Endothelial cell of umbilical vein (primary cell): ENCODE data around the gene DLG5. TPM values are rescaled to one million over a fixed set of nuclear protein-coding genes. Genes with fewer than 3 reads are reported as not detected.

Experiments
- BruUV-seq: library from RNA; stranded (reverse); fragments of 400-500 nt; replicated peaks from 2 replicates; lab custom pipeline; 2021; lab: Mats Ljungman, UMichigan
- CTCF ChIA-PET: fragments of 300-600, 350-600 bp; sonication (Branson Sonifier 250); formaldehyde crosslinking; loops from one replicate; lab custom pipeline; 2021; ENCODE audit warnings: antibody characterized with exemption, inconsistent platforms; lab: Charles Lee
- POLR2A ChIA-PET: fragments of 300-600, 350-600 bp; sonication (Branson Sonifier 250); formaldehyde crosslinking; loops from one replicate; lab custom pipeline; 2021; ENCODE audit warnings: antibody characterized with exemption, inconsistent platforms; lab: Charles Lee
- DNase-seq: peaks from one replicate; pipeline ENCODE4 v3.0.0-alpha.2; 2011; ENCODE audit warnings: low read depth, low spot score
- FAIRE-seq: peaks from 2 replicates; lab custom pipeline; 2011; peaks lifted over from hg19 to GRCh38; lab: Jason Lieb, UNC
- H2AFZ ChIP-seq: 2 replicates; pipeline ENCODE4 v1.6.0; 2012; ENCODE audit warnings: low read depth, low read length, control low read depth, inconsistent platforms
- H3K27ac ChIP-seq: 2 replicates; pipeline ENCODE4 v1.5.1; 2011; ENCODE audit warnings: low read depth, mild to moderate bottlenecking, control low read depth, low read length, moderate library complexity; ENCODE audit not compliant: insufficient read depth
- H3K27me3 ChIP-seq, 2 experiments: 2 replicates each; pipeline versions ENCODE4 v1.6.0 to v1.6.1; 2011; ENCODE audit warnings: low read length in 2 of 2, mixed read lengths in 1 of 2; ENCODE audit not compliant: control insufficient read depth in 2 of 2, insufficient read depth in 2 of 2
- H3K36me3 ChIP-seq, 2 experiments: 2 replicates in 1 of 2; 3 replicates in 1 of 2; pipeline ENCODE4 v1.5.1; 2011; ENCODE audit warnings: low read length in 2 of 2, mild to moderate bottlenecking in 1 of 2, moderate library complexity in 1 of 2; ENCODE audit not compliant: control insufficient read depth in 2 of 2, insufficient read depth in 2 of 2; ENCODE audit errors: extremely low read depth in 1 of 2
- H3K4me1 ChIP-seq: 3 replicates; pipeline ENCODE4 v1.5.1; 2011; ENCODE audit warnings: mild to moderate bottlenecking, low read length; ENCODE audit not compliant: control insufficient read depth, insufficient read depth; ENCODE audit errors: extremely low read depth
- H3K4me2 ChIP-seq: 2 replicates; pipeline ENCODE4 v1.6.1; 2011; ENCODE audit warnings: low read length, control low read depth, mixed read lengths; ENCODE audit not compliant: insufficient read depth
- H3K4me3 ChIP-seq, 3 experiments: fragments of 200-600 bp in 1 of 3; sonication (generic), shearing (Covaris generic) in 1 of 3; replicated peaks in 1 of 3; 2 replicates each; pipeline ENCODE4 v1.5.1; 2011 to 2016; ENCODE audit warnings: control low read depth in 3 of 3, low read length in 3 of 3, mild to moderate bottlenecking in 2 of 3, inconsistent platforms in 1 of 3, low read depth in 1 of 3, moderate library complexity in 1 of 3; ENCODE audit not compliant: insufficient read depth in 1 of 3
- H3K79me2 ChIP-seq: 2 replicates; pipeline ENCODE4 v1.6.0; 2012; ENCODE audit warnings: low read length, inconsistent platforms; ENCODE audit not compliant: control insufficient read depth, insufficient read depth
- H3K9ac ChIP-seq: replicated peaks from 2 replicates; pipeline ENCODE3; 2011; ENCODE audit warnings: low read length, control low read depth; ENCODE audit not compliant: insufficient read depth; ENCODE audit errors: extremely low read depth
- H3K9me1 ChIP-seq: replicated peaks from 3 replicates; pipeline ENCODE4 v1.6.0; 2011; ENCODE audit warnings: mild to moderate bottlenecking, low read length; ENCODE audit not compliant: control insufficient read depth, insufficient read depth; ENCODE audit errors: extremely low read depth
- H3K9me3 ChIP-seq: replicated peaks from 2 replicates; pipeline ENCODE4 v1.5.1; 2012; ENCODE audit warnings: low read length, inconsistent platforms; ENCODE audit not compliant: control insufficient read depth, insufficient read depth
- H4K20me1 ChIP-seq: replicated peaks from 2 replicates; pipeline ENCODE3; 2011; ENCODE audit warnings: mild to moderate bottlenecking, low read length; ENCODE audit not compliant: control insufficient read depth, insufficient read depth; ENCODE audit errors: extremely low read depth
- CTCF ChIP-seq, 2 donors: IDR thresholded peaks; 1 replicate in 1 of 2; 2 replicates in 1 of 2; pipeline ENCODE4 v1.5.1; 2011; ENCODE audit warnings: low read length in 2 of 2, mild to moderate bottlenecking in 2 of 2, moderate library complexity in 2 of 2, control low read depth in 1 of 2, inconsistent platforms in 1 of 2, low read depth in 1 of 2; ENCODE audit not compliant: insufficient read depth in 1 of 2; ENCODE audit errors: extremely low read depth in 1 of 2
- EZH2 ChIP-seq: IDR thresholded peaks from 2 replicates; pipeline ENCODE4 v1.6.1; 2012; ENCODE audit warnings: borderline replicate concordance, low read depth, mild to moderate bottlenecking, moderate library complexity, low read length, inconsistent platforms; ENCODE audit not compliant: severe bottlenecking
- FOS ChIP-seq: IDR thresholded peaks from 2 replicates; pipeline ENCODE4 v1.6.1; 2011; ENCODE audit warnings: mild to moderate bottlenecking, low read length, moderate library complexity, borderline replicate concordance; ENCODE audit not compliant: insufficient read depth
- GATA2 ChIP-seq: IDR thresholded peaks from 2 replicates; pipeline ENCODE4 v1.7.0; 2011; ENCODE audit warnings: low read depth, mild to moderate bottlenecking, moderate library complexity, mixed read lengths, low read length; ENCODE audit not compliant: insufficient read length, insufficient read depth
- JUN ChIP-seq: IDR thresholded peaks from 2 replicates; pipeline ENCODE4 v1.6.1; 2011; ENCODE audit warnings: borderline replicate concordance, low read depth; ENCODE audit not compliant: insufficient read length, insufficient read depth
- MAX ChIP-seq: IDR thresholded peaks from 2 replicates; pipeline ENCODE4 v1.6.1; 2011; ENCODE audit not compliant: insufficient read depth, insufficient read length
- MYC ChIP-seq: IDR thresholded peaks from one replicate; pipeline ENCODE4 v1.6.1; 2011; ENCODE audit warnings: mild to moderate bottlenecking, low read depth, low read length
- POLR2A ChIP-seq: IDR thresholded peaks from 2 replicates; pipeline ENCODE4 v1.6.1; 2012; ENCODE audit warnings: low read depth, mild to moderate bottlenecking, control low read depth, low read length
- POLR2AphosphoS5 ChIP-seq: IDR thresholded peaks from 2 replicates; pipeline ENCODE4 v1.6.1; 2012; ENCODE audit warnings: low read depth, mild to moderate bottlenecking, control low read depth, low read length, moderate library complexity; ENCODE audit not compliant: insufficient read depth
- dilution Hi-C: fragments of 300-500 bp; cut with MboI; formaldehyde crosslinking; loops from one replicate; pipeline ENCODE4 v1.15.0; 2019; ENCODE audit warnings: low sequenced_read_pairs; ENCODE audit not compliant: extremely low pct_ligation_motif_present
- intact Hi-C: fragments of 100-400 bp; cut with micrococcal nuclease; formaldehyde crosslinking; loops from one replicate; pipeline ENCODE4 v1.10.0; 2022
- polyA plus RNA-seq, 4 experiments: library from polyadenylated mRNA; depleted of rRNA in 3 of 4; stranded (reverse) in 3 of 4; unstranded in 1 of 4; fragments of >200 nt; gene quantifications; 2 replicates each; pipeline versions ENCODE4 v1.2.1 to v1.2.3, GENCODE V29; 2011 to 2012; ENCODE audit warnings: missing spikeins in 1 of 4
- total RNA-seq: library from RNA; stranded (reverse); gene quantifications from 2 replicates; pipeline ENCODE4 v1.2.3, GENCODE V29; 2021

The DLG5 gene
- total and polyA plus RNA-seq, 2 donors (not counting 3 experiments of a cell fraction or from before 2014, with no cell fraction given) = 12.3 to 24.9 TPM

- H3K4me2 ChIP-seq = no peak overlapping the region
- H3K27ac ChIP-seq = no peak overlapping the region
- H3K27me3 ChIP-seq = no peaks in the 10 kb centered on the region
- no peak overlapping the region for H3K9ac ChIP-seq
- no peaks in the 10 kb centered on the region for H3K36me3 ChIP-seq
- intact Hi-C loops (no loop called here), dilution Hi-C loops (no loop called here)
- no peaks in the 10 kb centered on the region for H3K9me1 ChIP-seq
- ChIA-PET POLR2A (no interaction called here), CTCF (no interaction called here)
- H3K79me2 ChIP-seq = no peaks in the 10 kb centered on the region
- FAIRE-seq (peak; percentile 8), DNase-seq (no peak)
- H3K4me1 ChIP-seq = peaks cover 15% of the 10 kb centered on the region
- no peak for TF ChIP-seq GATA2
- TF ChIP-seq EZH2 = no peak
- no peak for TF ChIP-seq POLR2A
- no peak for TF ChIP-seq MAX
- TF ChIP-seq CTCF (IDR thresholded peaks at IDR 0.05; ENCODE audit: extremely low read depth in 1 of 2, insufficient read depth in 1 of 2, low read depth in 1 of 2, low read length in 2 of 2) = no peak
- BruUV-seq = no TSS peak
- H2AFZ ChIP-seq = no peak overlapping the region
- no peaks in the 10 kb centered on the region for H3K9me3 ChIP-seq
- no peaks in the 10 kb centered on the region for H4K20me1 ChIP-seq
- H3K4me3 ChIP-seq = no peak overlapping the region
Observed at GRCh38 chr10:77881222-77881621, 45.3 kb downstream of the DLG5 start.

- TF ChIP-seq JUN = no peak
- no peak for TF ChIP-seq CTCF (IDR thresholded peaks at IDR 0.05; ENCODE audit: extremely low read depth in 1 of 2, insufficient read depth in 1 of 2, low read depth in 1 of 2, low read length in 2 of 2)
- TF ChIP-seq MAX = no peak
- no peak for TF ChIP-seq POLR2A
- TF ChIP-seq MYC = no peak
- TF ChIP-seq EZH2 = no peak
- no peak for TF ChIP-seq FOS
- TF ChIP-seq POLR2AphosphoS5 = no peak
- H3K36me3 ChIP-seq = no peaks in the 10 kb centered on the region
- ChIA-PET POLR2A (no interaction called here), CTCF (no interaction called here)
- H2AFZ ChIP-seq = no peak overlapping the region
- DNase-seq = no peak
- H3K27ac ChIP-seq = no peak overlapping the region
- dilution Hi-C loops (no loop called here), intact Hi-C loops (loop anchor here (2.0 kb wide), 2 partner anchors 33 to 47 kb away; partner anchors contain the start of gene DLG5)
- peaks cover 15% of the 10 kb centered on the region for H3K4me1 ChIP-seq
- FAIRE-seq = peak; percentile 46
- H3K4me2 ChIP-seq = no peak overlapping the region
- H3K9me3 ChIP-seq = no peaks in the 10 kb centered on the region
- no peaks in the 10 kb centered on the region for H3K27me3 ChIP-seq
- H4K20me1 ChIP-seq = no peaks in the 10 kb centered on the region
- no TSS peak for BruUV-seq
- H3K4me3 ChIP-seq = no peak overlapping the region
- H3K9me1 ChIP-seq = no peaks in the 10 kb centered on the region
- H3K9ac ChIP-seq = no peak overlapping the region
- H3K79me2 ChIP-seq = no peaks in the 10 kb centered on the region
Observed at GRCh38 chr10:77879710-77880109, 46.8 kb downstream of the DLG5 start.
